ENCODE data around the gene SLC29A4.
"Not testable (repeated sequence)": the region's sequence is repeated elsewhere in the genome, so short reads cannot be mapped to it uniquely, and the experiment has no call there.

The SLC29A4 gene

DNA sequence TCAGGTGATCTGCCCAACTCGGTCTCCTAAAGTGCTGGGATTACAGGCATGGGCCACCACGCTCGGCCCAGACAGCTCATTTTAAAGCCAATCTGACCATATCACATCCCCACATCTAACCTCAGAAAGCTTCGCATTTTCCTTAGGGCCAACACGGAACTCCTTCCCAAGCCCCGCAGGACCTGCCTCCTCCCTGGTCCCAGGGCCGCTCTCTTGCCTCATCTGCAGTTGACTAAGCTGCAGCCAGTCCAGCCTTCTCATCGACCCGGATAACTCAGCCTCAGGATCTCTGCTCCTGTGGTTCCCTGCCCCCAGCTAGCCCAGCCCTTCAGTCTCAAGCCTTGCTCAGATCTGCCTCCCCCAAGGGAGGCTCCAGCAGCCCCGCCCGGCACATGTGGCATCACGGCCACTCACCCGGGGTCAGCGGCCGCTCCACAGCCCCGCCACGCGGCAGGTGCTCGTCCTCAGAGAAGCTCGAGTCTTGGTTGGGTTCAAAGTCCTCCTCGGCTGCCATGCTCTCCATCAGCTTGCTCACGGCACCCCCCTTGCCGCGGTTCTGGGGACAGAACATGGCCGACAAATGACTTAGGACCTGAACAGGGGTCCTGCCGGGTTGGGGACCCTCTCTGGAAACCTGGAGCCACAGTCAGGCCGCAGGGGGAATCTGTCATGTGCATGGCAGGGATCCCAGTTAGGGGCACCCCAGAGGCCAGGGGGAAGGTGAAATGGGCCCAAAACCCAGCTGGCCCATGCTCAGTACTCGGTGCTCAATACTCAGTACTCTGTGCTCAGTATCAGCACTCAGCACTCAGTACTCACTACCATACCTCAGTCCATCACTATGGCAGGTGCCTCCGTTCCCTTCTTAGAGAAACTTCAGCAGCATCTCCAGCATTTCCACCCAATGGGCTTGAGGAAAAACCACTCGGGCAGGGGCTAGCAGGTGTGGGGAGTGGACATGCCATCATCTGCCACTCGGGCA is 41.3 kb downstream of the SLC29A4 start:
- DNase-seq (ENCODE audit: low read depth in 2 of 2): not testable (repeated sequence)

DNA sequence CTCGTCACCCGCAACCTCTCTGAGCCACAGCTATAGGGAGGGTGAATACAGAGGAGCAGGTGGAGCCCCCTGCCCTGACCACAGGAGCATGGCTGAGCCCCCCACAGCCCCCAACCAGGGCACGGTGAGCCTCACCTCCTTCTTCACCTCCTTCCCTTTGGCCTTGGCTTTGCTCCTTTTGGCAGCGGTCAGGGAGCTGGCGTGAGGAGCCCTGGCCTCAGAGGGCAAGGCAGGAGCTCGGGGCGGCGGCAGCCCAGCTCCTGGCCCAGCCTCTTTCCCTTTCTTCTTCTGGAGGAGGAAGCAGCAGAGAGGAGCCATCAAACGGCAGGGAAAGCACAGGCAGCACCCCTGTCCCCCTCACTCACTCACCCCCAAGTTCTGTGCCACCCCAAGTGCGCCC is 42.2 kb downstream of the SLC29A4 start:
- DNase-seq (ENCODE audit: low read depth in 2 of 2): no peak

DNA sequence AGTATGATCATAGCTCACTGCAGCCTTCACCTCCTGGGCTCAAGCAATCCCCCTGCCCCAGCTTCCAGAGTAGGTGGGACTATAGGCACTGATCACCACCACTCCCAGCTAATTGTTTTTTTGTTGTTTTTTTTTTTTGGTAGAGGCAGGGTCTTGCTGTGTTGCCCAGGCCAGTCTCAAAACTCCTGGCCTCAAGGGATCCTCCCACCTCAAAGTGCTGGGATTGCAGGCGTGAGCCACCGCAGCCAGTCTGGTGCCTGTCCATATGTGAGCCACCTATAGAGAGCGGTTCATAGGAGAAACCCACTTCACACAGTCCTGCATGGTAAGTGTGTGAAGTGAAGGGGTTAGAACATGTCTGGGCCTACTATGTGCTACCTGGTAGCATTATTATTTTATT is 47.5 kb downstream of the SLC29A4 start:
- DNase-seq (ENCODE audit: low read depth in 2 of 2): no peak

DNA sequence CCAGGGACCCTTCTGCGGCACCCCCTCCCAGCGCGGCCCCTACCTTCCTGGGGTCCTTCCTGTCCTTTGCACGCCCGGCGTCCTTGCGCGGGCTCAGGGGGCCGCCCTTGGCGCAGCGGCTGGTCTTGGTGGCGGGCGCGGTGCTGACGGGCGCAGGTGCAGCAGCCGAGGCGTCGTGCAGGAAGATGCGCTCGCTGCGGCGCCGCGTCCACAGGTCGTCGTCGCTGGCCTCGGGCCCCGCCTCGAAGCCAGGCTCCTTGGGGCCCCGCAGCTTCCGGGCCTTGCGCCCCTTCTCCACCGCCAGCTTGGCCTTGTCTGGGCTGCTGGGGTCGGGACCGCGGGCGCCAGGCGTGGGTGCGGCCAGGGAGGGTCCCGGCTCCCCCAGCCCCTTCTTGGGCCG is 49.8 kb downstream of the SLC29A4 start:
- no peak for DNase-seq (ENCODE audit: low read depth in 2 of 2)

DNA sequence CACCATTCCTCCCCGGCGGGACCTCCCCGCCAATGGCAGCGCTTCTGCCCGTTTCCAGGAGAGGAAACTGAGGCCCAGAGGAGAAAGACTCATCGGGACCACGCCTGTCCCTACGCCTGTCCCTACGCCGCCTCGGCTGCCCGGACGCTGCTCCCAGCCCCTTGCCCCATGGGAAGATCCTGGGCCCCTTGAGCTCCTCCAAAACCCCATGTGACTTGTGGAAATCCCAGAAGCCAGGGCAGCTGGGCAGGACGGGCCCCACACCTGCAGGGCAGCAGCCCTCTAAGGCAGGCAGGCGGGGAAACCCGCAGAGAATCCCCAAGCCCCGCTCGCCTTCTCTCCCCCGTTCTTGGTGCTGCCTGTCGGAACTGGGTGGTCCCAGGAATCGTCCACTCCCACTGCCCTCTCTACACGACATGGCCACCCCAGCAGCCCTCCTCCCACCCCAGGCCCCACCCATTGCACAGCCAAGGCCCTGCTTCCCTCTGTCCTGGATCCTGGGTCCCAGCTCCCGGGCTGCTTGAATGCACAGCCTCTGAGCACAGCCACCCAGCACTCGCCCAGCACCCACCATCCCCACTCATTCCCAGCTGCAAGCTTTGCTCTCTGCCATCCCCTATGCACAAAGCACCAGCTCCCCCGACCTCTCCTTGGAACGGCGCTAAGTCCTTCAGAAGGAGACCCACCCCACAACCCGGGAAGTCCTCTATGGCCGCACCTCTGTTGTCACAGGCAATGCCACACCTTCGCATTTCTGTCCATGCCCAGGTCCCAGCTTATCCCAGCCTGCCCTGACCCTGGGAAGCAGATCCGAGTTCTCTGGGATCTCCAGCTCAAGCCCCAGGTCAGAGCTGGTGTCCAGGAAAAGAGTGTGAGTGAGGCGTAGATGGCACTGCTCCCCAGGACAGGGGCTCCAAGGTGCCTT is 50.6 kb downstream of the SLC29A4 start:
- DNase-seq (ENCODE audit: low read depth in 2 of 2): no peak

DNA sequence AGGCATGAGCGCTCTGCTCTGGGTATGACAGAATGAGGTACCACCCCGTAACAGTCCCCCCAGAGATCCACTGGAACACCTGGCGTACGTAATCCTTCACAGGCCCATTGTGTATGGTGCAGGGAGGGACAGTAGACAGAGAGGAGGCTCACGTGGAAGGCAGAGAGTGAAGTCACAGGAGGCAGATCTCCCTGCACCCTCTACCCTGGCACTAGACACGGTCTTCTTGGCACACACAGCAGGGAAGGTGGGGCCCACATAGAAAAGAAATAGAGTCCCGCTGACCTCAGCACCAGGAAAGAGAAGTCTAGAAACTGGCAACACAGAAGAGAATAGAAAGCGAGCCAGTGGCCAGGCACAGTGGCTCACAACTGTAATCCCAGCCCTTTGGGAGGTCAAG is 51.9 kb downstream of the SLC29A4 start:
- DNase-seq (ENCODE audit: low read depth in 2 of 2): no peak

DNA sequence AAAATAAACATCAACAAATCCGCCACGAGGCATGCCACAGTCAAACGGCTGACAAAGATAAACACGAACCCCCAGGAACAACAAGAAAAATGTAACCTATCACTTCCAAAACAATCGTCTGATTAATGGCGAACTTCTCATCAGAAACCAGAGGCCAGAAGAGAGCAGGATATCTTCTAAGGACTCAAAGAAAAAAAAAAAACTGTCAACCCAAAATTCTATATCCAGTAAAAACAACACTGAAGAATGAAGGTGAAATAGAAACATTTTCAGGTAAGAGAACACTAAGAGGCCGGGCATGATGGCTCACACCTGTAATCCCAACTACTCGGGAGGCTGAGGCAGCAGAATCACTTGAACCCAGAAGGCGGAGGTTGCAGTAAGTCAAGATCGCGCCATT is 54.3 kb downstream of the SLC29A4 start:
- no peak for DNase-seq (ENCODE audit: low read depth in 2 of 2)

DNA sequence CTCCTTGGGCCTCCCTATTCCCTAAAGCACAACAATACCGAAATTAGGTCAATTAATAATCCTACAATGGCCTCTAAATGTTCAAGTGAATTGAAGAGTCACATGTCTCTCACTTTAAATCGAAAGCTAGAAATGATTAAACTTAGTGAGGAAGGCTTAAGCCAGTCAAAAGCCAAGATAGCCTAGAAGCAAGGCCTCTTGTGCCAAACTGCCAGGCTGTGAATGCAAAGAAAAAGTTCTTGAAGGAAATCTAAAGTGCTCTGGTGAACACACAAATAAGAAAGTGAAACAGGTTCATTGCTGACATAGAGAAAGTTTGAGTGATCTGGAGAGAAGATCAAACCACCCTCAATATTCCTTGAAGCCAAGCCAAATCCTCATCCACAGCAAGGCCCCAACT is 57.2 kb downstream of the SLC29A4 start:
- DNase-seq (ENCODE audit: low read depth in 2 of 2): no peak

DNA sequence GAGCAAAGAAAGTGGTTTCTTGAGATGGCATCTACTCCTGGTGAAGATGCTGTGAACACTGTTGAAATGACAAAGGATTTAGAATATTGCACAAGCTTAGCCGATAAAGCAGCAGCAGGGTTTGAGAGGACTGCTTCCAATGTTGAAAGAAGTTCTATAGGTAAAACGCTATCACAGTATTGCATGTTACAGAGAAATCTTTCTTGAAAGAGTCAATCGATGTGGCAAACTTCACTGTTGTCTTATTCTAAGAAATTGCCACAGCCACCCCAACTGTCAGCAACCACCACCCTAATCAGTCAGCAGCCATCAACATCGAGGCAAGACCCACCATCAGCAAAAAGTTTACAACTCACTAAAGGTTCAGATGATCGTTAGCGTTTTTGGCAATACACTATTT is 59.9 kb downstream of the SLC29A4 start:
- DNase-seq (ENCODE audit: low read depth in 2 of 2): no peak

DNA sequence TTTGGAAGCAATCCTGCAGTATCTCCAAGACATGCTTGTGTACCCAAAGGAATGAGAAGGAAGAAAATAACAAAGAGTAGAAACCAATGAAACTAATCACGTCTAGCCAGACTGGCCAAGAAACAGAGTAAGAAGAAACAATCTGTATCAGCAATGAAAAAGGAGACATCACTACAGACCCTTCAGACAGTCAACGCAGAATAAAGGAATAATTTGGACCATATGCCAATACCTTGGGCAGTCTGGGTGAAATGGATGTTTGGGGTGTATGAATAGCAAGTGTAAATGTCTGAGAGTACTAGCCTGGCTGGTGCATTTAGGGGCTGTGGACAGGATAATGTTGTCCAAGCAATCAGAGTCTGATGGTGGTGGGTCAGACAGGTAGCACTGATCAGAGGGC is 61.1 kb downstream of the SLC29A4 start:
- DNase-seq (ENCODE audit: low read depth in 2 of 2): no peak

DNA sequence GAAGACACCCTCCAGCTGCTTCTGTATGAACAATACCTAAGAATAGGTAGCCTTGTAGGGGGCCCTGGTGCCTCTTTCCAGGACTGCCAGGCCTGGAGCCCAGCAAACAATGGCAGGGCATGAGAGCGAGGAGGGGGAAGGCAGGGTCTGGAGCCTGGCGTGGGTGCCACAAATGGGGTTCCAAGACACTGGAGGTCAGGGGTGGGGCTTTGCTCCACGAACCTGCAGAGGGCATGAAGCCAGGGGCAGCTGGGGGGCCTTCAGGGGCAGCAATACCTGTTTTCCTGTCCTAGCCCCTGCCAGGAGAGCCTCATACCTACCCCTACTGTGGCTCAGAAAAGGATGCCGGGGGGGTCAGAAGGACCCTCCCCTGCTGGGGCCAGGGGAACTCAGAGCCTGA is 61.6 kb downstream of the SLC29A4 start:
- no peak for DNase-seq (ENCODE audit: low read depth in 2 of 2)

DNA sequence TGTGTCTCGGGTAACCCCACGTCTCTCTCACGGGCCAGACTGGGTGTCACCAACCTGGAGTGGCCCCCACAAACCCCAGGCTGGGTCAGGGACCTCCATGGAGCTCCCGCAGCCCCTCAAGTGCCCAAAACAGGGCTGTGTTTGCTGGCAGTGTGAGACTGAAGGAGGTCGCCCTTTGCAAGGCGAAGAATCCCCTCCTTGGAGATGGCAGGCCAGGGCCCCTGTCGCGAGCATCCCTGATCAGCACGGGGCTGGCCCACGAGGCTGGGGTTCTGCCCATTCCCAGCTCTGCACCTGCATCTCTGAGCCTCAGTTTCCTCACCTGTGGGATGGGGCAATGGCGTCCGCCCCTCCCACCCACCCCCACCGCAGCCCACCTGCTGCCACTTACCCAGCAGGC is 62.4 kb downstream of the SLC29A4 start:
- DNase-seq (ENCODE audit: low read depth in 2 of 2): no peak

DNA sequence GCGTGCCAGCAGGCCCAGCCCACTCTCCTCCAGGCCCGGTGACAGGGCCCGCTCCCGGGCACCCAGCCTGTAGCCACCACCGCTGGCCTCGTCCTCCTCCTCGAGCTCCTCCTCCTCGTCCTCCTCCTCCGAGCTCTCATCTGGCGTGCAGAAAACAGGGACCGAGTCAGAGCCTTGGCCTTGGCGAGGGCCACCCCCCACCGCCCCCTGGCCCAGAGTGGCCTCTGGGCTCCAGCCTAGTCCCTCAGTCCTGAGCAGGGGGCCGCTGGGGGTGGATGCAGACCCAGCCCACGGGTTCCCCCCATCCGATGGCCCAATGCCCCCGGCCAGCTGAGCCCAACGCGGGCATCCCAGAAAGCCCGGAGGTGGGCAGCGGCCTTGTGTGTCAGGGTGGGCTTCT is 62.9 kb downstream of the SLC29A4 start:
- no peak for DNase-seq (ENCODE audit: low read depth in 2 of 2)

DNA sequence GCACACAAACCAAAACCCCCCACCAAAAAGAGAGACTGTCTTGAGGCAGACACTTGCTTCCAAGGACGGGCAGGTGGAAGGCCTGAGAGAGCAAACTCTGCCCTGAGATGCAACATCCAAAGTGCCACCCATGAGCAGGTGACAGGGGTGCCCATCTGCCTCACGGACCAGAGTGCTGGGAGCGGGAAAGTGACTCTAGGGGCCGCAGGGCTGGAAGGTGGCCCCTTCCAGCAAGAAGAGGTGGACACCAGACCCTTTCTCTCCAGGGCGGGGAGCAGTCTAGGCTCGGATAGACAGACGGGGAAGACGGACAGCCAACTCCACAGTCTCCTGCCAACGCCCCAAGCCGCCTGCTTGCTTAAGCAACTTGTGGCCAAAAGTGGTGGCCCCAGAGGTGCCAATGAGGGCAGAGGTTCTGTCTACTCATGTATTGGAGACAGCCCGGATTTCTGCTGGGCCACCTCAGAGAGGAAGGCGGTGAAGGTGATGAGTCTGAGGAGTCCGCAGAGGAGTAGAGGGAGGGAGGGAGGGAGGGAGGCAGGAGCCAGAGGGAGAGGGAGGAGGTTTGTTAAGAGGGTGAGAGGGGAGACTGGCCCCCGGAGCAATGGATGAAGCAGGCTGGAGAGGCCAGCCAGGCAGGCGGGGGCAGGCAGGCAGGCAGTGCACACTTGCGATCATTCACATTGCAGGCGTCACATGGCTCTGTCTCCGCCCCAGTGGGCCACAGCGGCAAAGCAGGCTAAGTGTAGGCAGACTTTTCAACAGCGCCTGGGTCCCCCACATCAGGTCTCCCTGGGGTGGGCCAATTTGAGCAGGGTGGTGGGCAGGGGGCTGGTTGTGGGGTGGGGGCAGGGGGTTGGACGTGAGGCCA is 65.6 kb downstream of the SLC29A4 start:
- no peak for DNase-seq (ENCODE audit: low read depth in 2 of 2)

DNA sequence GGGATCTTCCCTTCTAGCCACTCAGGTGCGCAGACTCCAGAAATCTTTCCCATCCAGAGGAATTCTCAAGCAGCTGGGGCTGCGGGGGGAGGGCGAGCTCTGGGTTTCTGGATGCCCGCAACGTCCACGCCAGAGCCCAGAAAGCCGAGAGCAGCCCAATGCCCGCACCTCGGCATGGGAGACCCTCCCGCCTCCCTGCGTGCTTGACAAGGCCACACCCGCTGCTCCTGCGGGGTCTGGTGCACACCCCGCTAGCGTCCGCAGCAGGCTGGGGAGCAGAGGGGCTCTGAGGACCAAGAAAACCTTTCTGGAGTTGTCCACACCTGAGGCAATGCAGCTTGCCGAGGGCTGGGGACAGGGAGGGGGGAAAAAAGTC is 66.2 kb downstream of the SLC29A4 start:
- no peak for DNase-seq (ENCODE audit: low read depth in 2 of 2)

DNA sequence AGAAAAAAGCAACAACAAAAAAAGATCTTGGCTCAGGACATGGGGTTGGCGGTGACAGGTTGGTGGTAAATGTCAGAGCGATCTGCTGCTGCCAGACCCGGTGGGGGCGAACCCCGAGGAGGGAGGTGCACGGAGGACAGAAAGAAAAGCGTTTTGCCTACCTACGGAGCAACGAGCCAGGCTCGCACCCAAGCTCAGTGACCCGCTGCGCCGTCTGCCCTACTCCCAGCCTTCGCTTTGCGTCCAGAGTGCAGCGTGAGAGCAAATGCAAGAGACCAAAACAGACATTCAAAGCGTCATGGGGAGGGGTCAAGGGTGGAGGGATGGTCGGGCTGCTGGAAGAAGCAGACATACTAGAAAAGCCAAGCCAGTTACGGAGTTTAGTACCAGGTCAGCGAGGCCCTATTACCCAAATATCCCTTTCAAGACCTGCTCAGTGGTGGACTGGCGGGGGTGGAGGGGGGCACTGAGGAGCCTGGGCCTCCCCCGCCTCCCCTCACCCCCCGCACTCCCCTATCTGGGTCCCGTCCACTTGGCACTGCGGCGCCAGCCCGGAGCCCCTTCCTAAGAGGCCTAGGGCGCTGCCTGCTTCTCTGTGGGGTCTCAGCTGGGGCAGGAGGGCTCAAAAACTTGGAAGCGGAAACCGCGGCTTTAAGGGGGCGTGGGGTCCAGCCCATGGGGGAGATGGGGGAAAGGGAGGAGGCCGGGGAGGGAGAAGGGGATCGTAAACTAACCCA is 66.9 kb downstream of the SLC29A4 start:
- no peak for DNase-seq (ENCODE audit: low read depth in 2 of 2)

DNA sequence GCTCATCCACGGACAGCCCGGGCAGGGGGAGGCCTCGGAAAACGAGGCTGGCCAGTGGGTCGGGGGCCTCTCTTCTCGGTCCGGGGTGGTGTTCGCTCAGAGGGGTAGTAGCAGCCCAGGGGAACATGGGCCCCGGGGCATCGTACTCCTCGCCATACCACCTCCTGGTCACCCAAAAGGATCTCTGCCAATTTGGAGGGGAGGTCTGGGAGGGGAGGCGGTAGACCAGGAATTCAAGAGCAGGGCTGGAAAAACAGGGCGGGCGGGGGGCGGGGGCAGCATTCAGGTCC is 67.4 kb downstream of the SLC29A4 start:
- no peak for DNase-seq (ENCODE audit: low read depth in 2 of 2)

DNA sequence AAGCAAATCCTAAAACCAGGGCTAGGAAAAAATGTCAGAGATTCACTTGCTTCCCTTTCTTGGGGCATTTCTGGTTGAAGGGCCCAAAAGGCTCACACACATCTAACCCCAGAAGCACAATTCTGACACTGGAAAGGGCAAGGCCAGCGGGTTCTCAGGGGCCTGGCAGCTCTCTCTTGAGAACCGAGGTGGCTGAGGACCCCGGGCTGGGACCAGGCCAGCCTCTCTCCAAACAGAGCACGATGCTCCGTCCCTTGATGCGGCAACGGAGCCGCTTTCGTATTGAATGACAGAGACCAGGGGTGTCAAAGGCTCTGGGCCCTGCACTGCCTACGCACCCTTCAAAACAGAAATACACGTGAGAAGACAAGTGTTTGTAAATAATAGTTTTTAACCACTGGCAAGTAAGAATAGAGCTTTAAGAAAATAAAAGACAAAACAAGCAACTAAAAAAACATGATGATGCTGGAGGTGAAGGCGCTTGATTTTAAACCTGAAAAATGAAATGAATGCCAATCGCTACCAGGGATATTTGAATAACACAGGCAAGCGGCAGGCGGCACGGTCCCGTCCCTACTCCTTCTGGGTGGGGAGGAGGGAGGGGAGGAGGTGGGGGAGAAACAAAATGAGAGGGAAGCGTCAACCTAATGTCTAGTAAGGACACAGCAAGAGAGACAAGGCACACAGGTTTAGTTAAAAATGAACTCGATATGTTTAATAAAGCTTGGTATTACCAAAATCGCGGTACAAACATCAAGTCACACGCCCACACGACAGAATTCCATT is 68.0 kb downstream of the SLC29A4 start:
- DNase-seq (ENCODE audit: low read depth in 2 of 2): no peak

DNA sequence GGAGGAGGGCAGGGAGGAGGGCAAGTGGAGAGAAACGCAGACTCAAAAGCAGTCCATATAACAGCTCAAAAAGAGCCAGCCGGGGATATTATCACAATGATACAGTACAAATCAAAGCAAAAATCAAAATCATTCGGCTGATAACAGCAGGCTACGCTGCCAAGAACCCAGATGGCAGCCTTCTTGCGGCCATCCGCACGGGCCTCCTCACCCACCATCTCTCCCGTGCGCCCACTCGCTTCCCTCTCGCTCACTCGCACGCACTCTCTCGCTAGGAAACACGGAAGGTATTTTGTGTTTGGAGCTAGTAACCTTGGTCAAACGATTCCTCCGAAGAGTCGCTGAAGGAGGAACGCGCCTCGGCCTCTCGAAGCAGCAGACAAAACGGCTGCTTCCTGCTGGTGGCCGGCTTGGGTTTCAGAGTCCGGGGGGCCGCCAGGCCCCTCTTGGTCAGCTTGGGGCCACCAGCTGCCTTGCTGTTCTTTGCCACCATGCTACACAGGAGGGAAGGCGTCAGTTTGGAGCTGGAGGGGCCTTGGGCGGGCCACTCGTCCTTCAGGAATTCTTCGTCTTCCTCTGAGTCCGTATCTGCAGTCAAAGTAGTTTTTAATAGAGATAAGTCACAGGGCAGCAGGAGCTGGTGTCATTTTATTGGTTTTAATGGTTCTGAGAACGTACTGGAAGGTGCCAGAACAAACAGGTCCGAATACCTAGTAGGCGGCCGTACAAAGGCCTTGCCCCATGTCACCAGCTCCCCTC is 68.9 kb downstream of the SLC29A4 start:
- DNase-seq (ENCODE audit: low read depth in 2 of 2): no peak

All from stimulated activated CD8-positive, alpha-beta memory T cell treated with anti-CD3 and anti-CD28 coated beads, Interleukin-2, amount 100 ng/mL, for 1 hour (primary cell).